HepG2 (cell line): ENCODE measurements around the gene GPSM1. TPM values are rescaled to one million over a fixed set of nuclear protein-coding genes. Genes with fewer than 3 reads are reported as not detected.
A peak's percentile ranks its signal among the peaks of the same experiment; 100 is the strongest.

Source experiments
- ASH2L ChIP-seq: fragments of 300-600, 200-600 bp; sonication (generic); IDR thresholded peaks from 2 replicates; pipeline ENCODE4 v1.7.0; 2017; ENCODE audit warnings: low read depth, mild to moderate bottlenecking, moderate library complexity, mixed read lengths, low read length; ENCODE audit not compliant: insufficient read length
- BATF2 ChIP-seq: sonication (generic); formaldehyde crosslinking; IDR thresholded peaks from 2 replicates; pipeline ENCODE4 v1.8.0; 2022; ENCODE audit warnings: mild to moderate bottlenecking, missing genetic modification reagents, moderate library complexity
- CREB3 ChIP-seq: sonication (generic); formaldehyde crosslinking; IDR thresholded peaks from 2 replicates; pipeline ENCODE4 v1.5.0; 2020; ENCODE audit warnings: missing genetic modification reagents
- ETV5 ChIP-seq: IDR thresholded peaks from 2 replicates; pipeline ENCODE4 v1.6.1; 2018; ENCODE audit warnings: missing biosample characterization, missing genetic modification reagents, inconsistent platforms, borderline replicate concordance
- FOXO1 ChIP-seq: sonication (generic); formaldehyde crosslinking; IDR thresholded peaks from 2 replicates; pipeline ENCODE4 v1.4.0; 2020; ENCODE audit warnings: missing genetic modification reagents
- GMEB2 ChIP-seq: IDR thresholded peaks from 2 replicates; pipeline ENCODE4 v1.6.1; 2016; ENCODE audit warnings: missing biosample characterization, missing genetic modification reagents, low read depth
- HOXA9 ChIP-seq: sonication (generic); formaldehyde crosslinking; IDR thresholded peaks from 2 replicates; pipeline ENCODE4 v1.8.1; 2022; ENCODE audit warnings: missing genetic modification reagents, mild to moderate bottlenecking, moderate library complexity, borderline replicate concordance
- NBN ChIP-seq: fragments of 450-650 bp; conservative IDR thresholded peaks from 2 replicates; pipeline ENCODE4 v1.6.1; 2017
- PHF21A ChIP-seq: sonication (generic); formaldehyde crosslinking; IDR thresholded peaks from 2 replicates; pipeline ENCODE4 v1.5.0; 2020; ENCODE audit warnings: mild to moderate bottlenecking, missing genetic modification reagents
- PHF5A ChIP-seq: IDR thresholded peaks from one replicate; pipeline ENCODE4 v1.6.1; 2018; ENCODE audit warnings: low read depth, missing genetic modification reagents; ENCODE audit not compliant: unreplicated experiment
- POLR2A ChIP-seq, 2 experiments: IDR thresholded peaks; 2 replicates each; pipeline ENCODE4 v1.6.1; 2011; ENCODE audit warnings: low read depth in 2 of 2, low read length in 2 of 2, mild to moderate bottlenecking in 1 of 2, moderate library complexity in 1 of 2; ENCODE audit not compliant: insufficient read depth in 1 of 2
- SAFB2 ChIP-seq: sonication (generic); formaldehyde crosslinking; IDR thresholded peaks from 2 replicates; pipeline ENCODE4 v1.5.1; 2020; ENCODE audit warnings: missing genetic modification reagents, low read depth, mild to moderate bottlenecking, borderline replicate concordance
- SIN3A ChIP-seq: IDR thresholded peaks from 2 replicates; pipeline ENCODE4 v1.6.1; 2011; ENCODE audit warnings: low read depth, mild to moderate bottlenecking, control low read depth, low read length, borderline replicate concordance
- STAT5B ChIP-seq: sonication (generic); formaldehyde crosslinking; IDR thresholded peaks from 2 replicates; pipeline ENCODE4 v1.4.0; 2020; ENCODE audit warnings: missing genetic modification reagents
- SUZ12 ChIP-seq: fragments of 150-350 bp; IDR thresholded peaks from 2 replicates; pipeline ENCODE4 v1.6.1; 2014; ENCODE audit warnings: low read depth, low read length
- TAF1 ChIP-seq: sonication (generic); formaldehyde crosslinking; IDR thresholded peaks from 2 replicates; pipeline ENCODE4 v1.4.0; 2020; ENCODE audit warnings: missing genetic modification reagents
- THAP9 ChIP-seq: sonication (generic); formaldehyde crosslinking; IDR thresholded peaks from 2 replicates; pipeline ENCODE4; 2020; ENCODE audit warnings: missing genetic modification reagents, mild to moderate bottlenecking, borderline replicate concordance
- ZFY ChIP-seq: sonication (generic); formaldehyde crosslinking; IDR thresholded peaks from 2 replicates; pipeline ENCODE4 v1.4.0; 2020; ENCODE audit warnings: missing genetic modification reagents
- ZNF33A ChIP-seq: sonication (generic); formaldehyde crosslinking; IDR thresholded peaks from 2 replicates; pipeline ENCODE4 v1.5.1; 2020; ENCODE audit warnings: missing genetic modification reagents, mild to moderate bottlenecking, moderate library complexity, borderline replicate concordance
- ZNF441 ChIP-seq: sonication (generic); formaldehyde crosslinking; IDR thresholded peaks from 2 replicates; pipeline ENCODE4 v1.7.0; 2021; ENCODE audit warnings: missing genetic modification reagents, borderline replicate concordance
- ZNF484 ChIP-seq: sonication (generic); formaldehyde crosslinking; IDR thresholded peaks from 2 replicates; pipeline ENCODE4 v1.5.1; 2020; ENCODE audit warnings: mild to moderate bottlenecking, low read depth, missing genetic modification reagents, borderline replicate concordance
- ZNF768 ChIP-seq: sonication (generic); formaldehyde crosslinking; IDR thresholded peaks from 2 replicates; pipeline ENCODE4 v1.4.0; 2020; ENCODE audit warnings: missing genetic modification reagents
- ZNF777 ChIP-seq: sonication (generic); formaldehyde crosslinking; IDR thresholded peaks from 2 replicates; pipeline ENCODE4 v1.4.0; 2020; ENCODE audit warnings: missing genetic modification reagents
- ZSCAN21 ChIP-seq: sonication (generic); formaldehyde crosslinking; IDR thresholded peaks from 2 replicates; pipeline ENCODE4 v1.8.0; 2022; ENCODE audit warnings: mild to moderate bottlenecking, missing genetic modification reagents, moderate library complexity, borderline replicate concordance
- polyA plus RNA-seq, 8 experiments: library from polyadenylated mRNA; depleted of rRNA in 3 of 8; stranded (reverse) in 7 of 8; unstranded in 1 of 8; fragments of >200 nt; fragmentation: Illumina TruSeq in 4 of 8; extraction: Trizol in 4 of 8; gene quantifications; 2 replicates each; pipeline versions ENCODE4 v1.2.1 to v1.2.3, GENCODE V29; 2011 to 2016; ENCODE audit warnings: low read depth in 4 of 8, missing spikeins in 1 of 8, mixed read lengths in 1 of 8; ENCODE audit not compliant: insufficient read depth in 1 of 8
- total RNA-seq, 5 experiments: library from RNA; depleted of rRNA; stranded (reverse); fragments of >200 nt; fragmentation: Illumina TruSeq; extraction: Trizol; gene quantifications; 2 replicates each; pipeline ENCODE4 v1.2.3, GENCODE V29; 2016; ENCODE audit warnings: low read depth in 1 of 5

Gene GPSM1
- total and polyA plus RNA-seq, 2 of the 13 experiments (the other 11 are each of a cell fraction or from before 2014, with no cell fraction given), result 1.0 to 2.4 TPM

GRCh38 chr9:136400038-136400834 lies 72.9 kb downstream of the GPSM1 start, which contains the start of gene SNAPC4 (continued):
- TF ChIP-seq THAP9 (CRISPR knock-in tag) (0 out of 2 replicates have a peak, but pooled peaks have one; percentile 25), PHF5A (CRISPR knock-in tag) (peak; percentile 51), ZNF777 (CRISPR knock-in tag) (0 out of 2 replicates have a peak, but pooled peaks have one; percentile 25), TAF1 (CRISPR knock-in tag) (peak; percentile 82), PHF21A (CRISPR knock-in tag) (peak; percentile 63; the same call in 1 of the 2 replicates), SAFB2 (CRISPR knock-in tag) (peak; percentile 45; the same call in 1 of the 2 replicates), BATF2 (CRISPR knock-in tag) (peak; percentile 85), ZSCAN21 (peak; percentile 81; the same call in 1 of the 2 replicates), NBN (no peak), FOXO1 (CRISPR knock-in tag) (0 out of 2 replicates have a peak, but pooled peaks have one; percentile 13), GMEB2 (CRISPR knock-in tag) (peak; percentile 48; the same call in 1 of the 2 replicates), ZNF484 (CRISPR knock-in tag) (no peak), ZNF33A (CRISPR knock-in tag) (no peak), ZNF768 (CRISPR knock-in tag) (peak; percentile 78), STAT5B (CRISPR knock-in tag) (no peak), SUZ12 (peak; percentile 56; the same call in 1 of the 2 replicates), ETV5 (CRISPR knock-in tag) (peak; percentile 44; the same call in 1 of the 2 replicates), CREB3 (CRISPR knock-in tag) (no peak), HOXA9 (CRISPR knock-in tag) (0 out of 2 replicates have a peak, but pooled peaks have one; percentile 44), ZFY (CRISPR knock-in tag) (peak; percentile 77), POLR2A (IDR thresholded peaks at IDR 0.05; ENCODE audit: insufficient read depth in 1 of 2, low read depth in 2 of 2, low read length in 2 of 2) (peak; percentile 57 to 86; a peak in 3 of 4 replicates), SIN3A (peak; percentile 83; the same call in 1 of the 2 replicates), ASH2L (peak; percentile 51), ZNF441 (CRISPR knock-in tag) (no peak)
